GM23338 (cell line): ENCODE results near the gene RAP2A. TPM values are rescaled to one million over a fixed set of nuclear protein-coding genes. Genes with fewer than 3 reads are reported as not detected.

ENCODE experiments used
- CREB1 ChIP-seq: fragments of 250-450 bp; sonication (Bioruptor Pico); IDR thresholded peaks from 2 replicates; pipeline ENCODE4 v1.5.0; 2020; ENCODE audit warnings: low read depth, mild to moderate bottlenecking, moderate library complexity
- EZH2 ChIP-seq: fragments of 200-600 bp; sonication (generic); IDR thresholded peaks from one replicate; pipeline ENCODE4 v1.8.0; 2017; ENCODE audit warnings: antibody characterized with exemption, mild to moderate bottlenecking, low read depth; ENCODE audit not compliant: unreplicated experiment
- JUNB ChIP-seq: IDR thresholded peaks from one replicate; pipeline ENCODE4 v1.6.1; 2016; ENCODE audit warnings: antibody characterized with exemption; ENCODE audit not compliant: unreplicated experiment
- NANOG ChIP-seq: IDR thresholded peaks from 2 replicates; pipeline ENCODE4 v1.6.1; 2016; ENCODE audit warnings: antibody characterized with exemption, borderline replicate concordance
- ZNF114 ChIP-seq: fragments of 250-450 bp; sonication (Bioruptor Pico); IDR thresholded peaks from 2 replicates; pipeline ENCODE4 v1.5.0; 2020; ENCODE audit warnings: mild to moderate bottlenecking, moderate library complexity
- ZNF331 ChIP-seq: fragments of 250-450 bp; sonication (Bioruptor Pico); IDR thresholded peaks from 2 replicates; pipeline ENCODE4 v1.5.0; 2020; ENCODE audit warnings: low read depth, mild to moderate bottlenecking, moderate library complexity
- polyA plus RNA-seq: library from polyadenylated mRNA; unstranded; fragments of >200 nt; fragmentation: Nextera tagmentation; extraction: Ambion mirVana; gene quantifications from 2 replicates; pipeline ENCODE4 v1.2.1, GENCODE V29; 2016
- total RNA-seq: library from RNA; depleted of rRNA; stranded (reverse); fragments of >200 nt; shearing (Covaris generic); gene quantifications from 2 replicates; pipeline ENCODE4 v1.2.3, GENCODE V29; 2014
- TF ChIP-seq, protein P1 (sequence below): fragments of 250-450 bp; sonication (Bioruptor Pico); IDR thresholded peaks from 2 replicates; pipeline ENCODE4 v1.5.0; 2020; ENCODE audit warnings: mild to moderate bottlenecking, moderate library complexity
- TF ChIP-seq, protein P2 (sequence below), 2 experiments: fragments of 200-600 bp in 1 of 2; sonication (generic) in 1 of 2; conservative IDR thresholded peaks; 2 replicates each; pipeline versions ENCODE4 v1.5.1 to v1.6.1; 2016 to 2017; ENCODE audit warnings: antibody characterized with exemption in 2 of 2, low read depth in 2 of 2, mild to moderate bottlenecking in 2 of 2, moderate library complexity in 1 of 2
- TF ChIP-seq, protein P3 (sequence below): IDR thresholded peaks from 2 replicates; pipeline ENCODE4 v1.6.1; 2016; ENCODE audit warnings: antibody characterized with exemption

Gene RAP2A
- total and polyA plus RNA-seq, 2 experiments from 2014 or later = 10.4 to 35.3 TPM

DNA sequence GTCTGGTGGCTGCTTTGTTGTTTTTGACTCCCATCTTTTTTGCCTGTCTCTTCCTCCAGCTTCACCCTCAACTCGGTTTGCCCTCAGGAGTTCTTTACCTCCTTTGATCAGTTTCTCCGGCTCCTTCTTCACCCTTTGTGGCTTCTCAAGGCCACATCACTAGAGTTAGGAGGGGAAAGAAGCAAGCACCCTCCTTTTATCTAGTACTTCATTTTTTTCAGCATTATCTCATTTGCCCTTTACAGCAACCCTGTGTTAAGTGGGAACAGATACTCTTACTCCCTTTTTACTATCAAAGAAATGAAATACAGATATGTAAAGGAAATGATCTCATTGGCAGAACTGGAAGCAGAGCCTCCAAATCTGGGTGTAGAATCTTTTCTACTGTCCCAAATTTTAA lies 26.9 kb downstream of the RAP2A start (continued):
- TF ChIP-seq, protein P1, sequence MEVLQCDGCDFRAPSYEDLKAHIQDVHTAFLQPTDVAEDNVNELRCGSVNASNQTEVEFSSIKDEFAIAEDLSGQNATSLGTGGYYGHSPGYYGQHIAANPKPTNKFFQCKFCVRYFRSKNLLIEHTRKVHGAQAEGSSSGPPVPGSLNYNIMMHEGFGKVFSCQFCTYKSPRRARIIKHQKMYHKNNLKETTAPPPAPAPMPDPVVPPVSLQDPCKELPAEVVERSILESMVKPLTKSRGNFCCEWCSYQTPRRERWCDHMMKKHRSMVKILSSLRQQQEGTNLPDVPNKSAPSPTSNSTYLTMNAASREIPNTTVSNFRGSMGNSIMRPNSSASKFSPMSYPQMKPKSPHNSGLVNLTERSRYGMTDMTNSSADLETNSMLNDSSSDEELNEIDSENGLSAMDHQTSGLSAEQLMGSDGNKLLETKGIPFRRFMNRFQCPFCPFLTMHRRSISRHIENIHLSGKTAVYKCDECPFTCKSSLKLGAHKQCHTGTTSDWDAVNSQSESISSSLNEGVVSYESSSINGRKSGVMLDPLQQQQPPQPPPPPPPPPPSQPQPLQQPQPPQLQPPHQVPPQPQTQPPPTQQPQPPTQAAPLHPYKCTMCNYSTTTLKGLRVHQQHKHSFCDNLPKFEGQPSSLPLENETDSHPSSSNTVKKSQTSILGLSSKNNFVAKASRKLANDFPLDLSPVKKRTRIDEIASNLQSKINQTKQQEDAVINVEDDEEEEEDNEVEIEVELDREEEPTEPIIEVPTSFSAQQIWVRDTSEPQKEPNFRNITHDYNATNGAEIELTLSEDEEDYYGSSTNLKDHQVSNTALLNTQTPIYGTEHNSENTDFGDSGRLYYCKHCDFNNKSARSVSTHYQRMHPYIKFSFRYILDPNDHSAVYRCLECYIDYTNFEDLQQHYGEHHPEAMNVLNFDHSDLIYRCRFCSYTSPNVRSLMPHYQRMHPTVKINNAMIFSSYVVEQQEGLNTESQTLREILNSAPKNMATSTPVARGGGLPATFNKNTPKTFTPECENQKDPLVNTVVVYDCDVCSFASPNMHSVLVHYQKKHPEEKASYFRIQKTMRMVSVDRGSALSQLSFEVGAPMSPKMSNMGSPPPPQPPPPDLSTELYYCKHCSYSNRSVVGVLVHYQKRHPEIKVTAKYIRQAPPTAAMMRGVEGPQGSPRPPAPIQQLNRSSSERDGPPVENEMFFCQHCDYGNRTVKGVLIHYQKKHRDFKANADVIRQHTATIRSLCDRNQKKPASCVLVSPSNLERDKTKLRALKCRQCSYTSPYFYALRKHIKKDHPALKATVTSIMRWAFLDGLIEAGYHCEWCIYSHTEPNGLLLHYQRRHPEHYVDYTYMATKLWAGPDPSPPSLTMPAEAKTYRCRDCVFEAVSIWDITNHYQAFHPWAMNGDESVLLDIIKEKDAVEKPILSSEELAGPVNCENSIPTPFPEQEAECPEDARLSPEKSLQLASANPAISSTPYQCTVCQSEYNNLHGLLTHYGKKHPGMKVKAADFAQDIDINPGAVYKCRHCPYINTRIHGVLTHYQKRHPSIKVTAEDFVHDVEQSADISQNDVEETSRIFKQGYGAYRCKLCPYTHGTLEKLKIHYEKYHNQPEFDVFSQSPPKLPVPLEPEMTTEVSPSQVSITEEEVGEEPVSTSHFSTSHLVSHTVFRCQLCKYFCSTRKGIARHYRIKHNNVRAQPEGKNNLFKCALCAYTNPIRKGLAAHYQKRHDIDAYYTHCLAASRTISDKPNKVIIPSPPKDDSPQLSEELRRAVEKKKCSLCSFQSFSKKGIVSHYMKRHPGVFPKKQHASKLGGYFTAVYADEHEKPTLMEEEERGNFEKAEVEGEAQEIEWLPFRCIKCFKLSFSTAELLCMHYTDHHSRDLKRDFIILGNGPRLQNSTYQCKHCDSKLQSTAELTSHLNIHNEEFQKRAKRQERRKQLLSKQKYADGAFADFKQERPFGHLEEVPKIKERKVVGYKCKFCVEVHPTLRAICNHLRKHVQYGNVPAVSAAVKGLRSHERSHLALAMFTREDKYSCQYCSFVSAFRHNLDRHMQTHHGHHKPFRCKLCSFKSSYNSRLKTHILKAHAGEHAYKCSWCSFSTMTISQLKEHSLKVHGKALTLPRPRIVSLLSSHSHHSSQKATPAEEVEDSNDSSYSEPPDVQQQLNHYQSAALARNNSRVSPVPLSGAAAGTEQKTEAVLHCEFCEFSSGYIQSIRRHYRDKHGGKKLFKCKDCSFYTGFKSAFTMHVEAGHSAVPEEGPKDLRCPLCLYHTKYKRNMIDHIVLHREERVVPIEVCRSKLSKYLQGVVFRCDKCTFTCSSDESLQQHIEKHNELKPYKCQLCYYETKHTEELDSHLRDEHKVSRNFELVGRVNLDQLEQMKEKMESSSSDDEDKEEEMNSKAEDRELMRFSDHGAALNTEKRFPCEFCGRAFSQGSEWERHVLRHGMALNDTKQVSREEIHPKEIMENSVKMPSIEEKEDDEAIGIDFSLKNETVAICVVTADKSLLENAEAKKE (CRISPR knock-in tag) = no peak
- no peak for TF ChIP-seq ZNF114
- no peak for TF ChIP-seq CREB1
- TF ChIP-seq, protein P2, sequence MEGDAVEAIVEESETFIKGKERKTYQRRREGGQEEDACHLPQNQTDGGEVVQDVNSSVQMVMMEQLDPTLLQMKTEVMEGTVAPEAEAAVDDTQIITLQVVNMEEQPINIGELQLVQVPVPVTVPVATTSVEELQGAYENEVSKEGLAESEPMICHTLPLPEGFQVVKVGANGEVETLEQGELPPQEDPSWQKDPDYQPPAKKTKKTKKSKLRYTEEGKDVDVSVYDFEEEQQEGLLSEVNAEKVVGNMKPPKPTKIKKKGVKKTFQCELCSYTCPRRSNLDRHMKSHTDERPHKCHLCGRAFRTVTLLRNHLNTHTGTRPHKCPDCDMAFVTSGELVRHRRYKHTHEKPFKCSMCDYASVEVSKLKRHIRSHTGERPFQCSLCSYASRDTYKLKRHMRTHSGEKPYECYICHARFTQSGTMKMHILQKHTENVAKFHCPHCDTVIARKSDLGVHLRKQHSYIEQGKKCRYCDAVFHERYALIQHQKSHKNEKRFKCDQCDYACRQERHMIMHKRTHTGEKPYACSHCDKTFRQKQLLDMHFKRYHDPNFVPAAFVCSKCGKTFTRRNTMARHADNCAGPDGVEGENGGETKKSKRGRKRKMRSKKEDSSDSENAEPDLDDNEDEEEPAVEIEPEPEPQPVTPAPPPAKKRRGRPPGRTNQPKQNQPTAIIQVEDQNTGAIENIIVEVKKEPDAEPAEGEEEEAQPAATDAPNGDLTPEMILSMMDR (conservative IDR thresholded peaks at IDR 0.05; ENCODE audit: low read depth in 2 of 2) = no peak
- TF ChIP-seq EZH2 = no peak
- no peak for TF ChIP-seq NANOG
- TF ChIP-seq ZNF331 (CRISPR knock-in tag) = no peak
- TF ChIP-seq JUNB = no peak
- TF ChIP-seq, protein P3, sequence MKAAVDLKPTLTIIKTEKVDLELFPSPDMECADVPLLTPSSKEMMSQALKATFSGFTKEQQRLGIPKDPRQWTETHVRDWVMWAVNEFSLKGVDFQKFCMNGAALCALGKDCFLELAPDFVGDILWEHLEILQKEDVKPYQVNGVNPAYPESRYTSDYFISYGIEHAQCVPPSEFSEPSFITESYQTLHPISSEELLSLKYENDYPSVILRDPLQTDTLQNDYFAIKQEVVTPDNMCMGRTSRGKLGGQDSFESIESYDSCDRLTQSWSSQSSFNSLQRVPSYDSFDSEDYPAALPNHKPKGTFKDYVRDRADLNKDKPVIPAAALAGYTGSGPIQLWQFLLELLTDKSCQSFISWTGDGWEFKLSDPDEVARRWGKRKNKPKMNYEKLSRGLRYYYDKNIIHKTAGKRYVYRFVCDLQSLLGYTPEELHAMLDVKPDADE = no peak
